Measurements from ENCODE around the gene OIT3. TPM values are rescaled to one million over a fixed set of nuclear protein-coding genes. Genes with fewer than 3 reads are reported as not detected.
"Not testable (repeated sequence)": the region's sequence is repeated elsewhere in the genome, so short reads cannot be mapped to it uniquely, and the experiment has no call there.

The OIT3 gene
- total RNA-seq, 2 experiments from 2014 or later = not detected

GRCh38 chr10:72904806-72905205 lies 11.3 kb downstream of the OIT3 start:
- H3K36me3 Mint-ChIP-seq (ENCODE audit: low read depth) = no peaks in the 10 kb centered on the region
- ChIA-PET POLR2A (no interaction called here), CTCF (no interaction called here)
- no peaks in the 10 kb centered on the region for H3K9me3 Mint-ChIP-seq (ENCODE audit: low read depth)
- intact Hi-C loops (cut with DNase I, micrococcal nuclease) = no loop called here
- DNase-seq (no peak), ATAC-seq (no peak)
- H3K27me3 Mint-ChIP-seq = no peaks in the 10 kb centered on the region
- no peak overlapping the region for H3K4me3 Mint-ChIP-seq
- peaks cover 2% of the 10 kb centered on the region for H3K4me1 Mint-ChIP-seq
- no peak overlapping the region for H3K27ac Mint-ChIP-seq

GRCh38 chr10:72906446-72906845 lies 12.9 kb downstream of the OIT3 start:
- ChIA-PET CTCF (no interaction called here), POLR2A (no interaction called here)
- ATAC-seq = no peak
- intact Hi-C loops (cut with DNase I, micrococcal nuclease) = no loop called here
- DNase-seq = no peak
- Mint-ChIP-seq H3K9me3 (ENCODE audit: low read depth) (no peaks in the 10 kb centered on the region), H3K27me3 (no peaks in the 10 kb centered on the region), H3K4me1 (peaks cover 2% of the 10 kb centered on the region), H3K4me3 (no peak overlapping the region), H3K27ac (no peak overlapping the region), H3K36me3 (ENCODE audit: low read depth) (no peaks in the 10 kb centered on the region)

- Mint-ChIP-seq H3K36me3 (ENCODE audit: low read depth) (no peaks in the 10 kb centered on the region), H3K27ac (no peak overlapping the region), H3K4me1 (peaks cover 2% of the 10 kb centered on the region), H3K4me3 (no peak overlapping the region), H3K27me3 (no peaks in the 10 kb centered on the region), H3K9me3 (ENCODE audit: low read depth) (no peaks in the 10 kb centered on the region)
- ChIA-PET POLR2A (no interaction called here), CTCF (no interaction called here)
- DNase-seq (no peak), ATAC-seq (no peak)
- intact Hi-C loops (cut with DNase I, micrococcal nuclease) = no loop called here
These were observed 17.2 kb downstream of the OIT3 start for GRCh38 chr10:72910705-72911104.

- no peaks in the 10 kb centered on the region for H3K4me1 Mint-ChIP-seq
- H3K36me3 Mint-ChIP-seq (ENCODE audit: low read depth) = no peaks in the 10 kb centered on the region
- no peak overlapping the region for H3K27ac Mint-ChIP-seq
- intact Hi-C loops (cut with DNase I, micrococcal nuclease) = no loop called here
- no peak for DNase-seq
- H3K27me3 Mint-ChIP-seq = no peaks in the 10 kb centered on the region
- ChIA-PET CTCF (no interaction called here), POLR2A (no interaction called here)
- no peak for ATAC-seq
- no peak overlapping the region for H3K4me3 Mint-ChIP-seq
- H3K9me3 Mint-ChIP-seq (ENCODE audit: low read depth) = no peaks in the 10 kb centered on the region
These were observed 18.2 kb downstream of the OIT3 start for GRCh38 chr10:72911758-72912157.

GRCh38 chr10:72912736-72913135 lies 19.2 kb downstream of the OIT3 start:
- DNase-seq = no peak
- no peaks in the 10 kb centered on the region for H3K27me3 Mint-ChIP-seq
- POLR2A ChIA-PET = no interaction called here
- no peaks in the 10 kb centered on the region for H3K9me3 Mint-ChIP-seq (ENCODE audit: low read depth)
- no peaks in the 10 kb centered on the region for H3K4me1 Mint-ChIP-seq
- intact Hi-C loops (cut with DNase I, micrococcal nuclease) = no loop called here
- H3K36me3 Mint-ChIP-seq (ENCODE audit: low read depth) = no peaks in the 10 kb centered on the region
- CTCF ChIA-PET = no interaction called here
- ATAC-seq = no peak
- H3K27ac Mint-ChIP-seq = no peak overlapping the region
- H3K4me3 Mint-ChIP-seq = no peak overlapping the region

- no peak overlapping the region for H3K4me3 Mint-ChIP-seq
- H3K27ac Mint-ChIP-seq = no peak overlapping the region
- ATAC-seq = no peak
- ChIA-PET CTCF (interaction anchor here (0.6 to 1.0 kb wide), 2 partner anchors 8 to 9 kb away, joined by 4 read pairs; no protein-coding TSS in a partner anchor), POLR2A (no interaction called here)
- no peaks in the 10 kb centered on the region for H3K4me1 Mint-ChIP-seq
- no peaks in the 10 kb centered on the region for H3K36me3 Mint-ChIP-seq (ENCODE audit: low read depth)
- no peaks in the 10 kb centered on the region for H3K9me3 Mint-ChIP-seq (ENCODE audit: low read depth)
- intact Hi-C loops (cut with DNase I, micrococcal nuclease) = no loop called here
- DNase-seq = no peak
- no peaks in the 10 kb centered on the region for H3K27me3 Mint-ChIP-seq
These were observed 19.7 kb downstream of the OIT3 start for GRCh38 chr10:72913287-72913686.

GRCh38 chr10:72917201-72917600 lies 23.7 kb downstream of the OIT3 start:
- intact Hi-C loops (cut with DNase I, micrococcal nuclease); ATAC-seq; DNase-seq; H3K27me3 Mint-ChIP-seq; H3K4me3 Mint-ChIP-seq; H3K4me1 Mint-ChIP-seq; CTCF ChIA-PET; POLR2A ChIA-PET; H3K27ac Mint-ChIP-seq; H3K36me3 Mint-ChIP-seq (ENCODE audit: low read depth): not testable (repeated sequence)
- peaks cover 11% of the 10 kb centered on the region for H3K9me3 Mint-ChIP-seq (ENCODE audit: low read depth)

- POLR2A ChIA-PET; H3K36me3 Mint-ChIP-seq (ENCODE audit: low read depth); H3K4me1 Mint-ChIP-seq; DNase-seq; H3K4me3 Mint-ChIP-seq; H3K27me3 Mint-ChIP-seq; intact Hi-C loops (cut with DNase I, micrococcal nuclease); ATAC-seq; H3K27ac Mint-ChIP-seq: not testable (repeated sequence)
- H3K9me3 Mint-ChIP-seq (ENCODE audit: low read depth) = peaks cover 14% of the 10 kb centered on the region
- CTCF ChIA-PET = interaction anchor here (0.7 kb wide), 1 partner anchor 269 kb away, joined by 3 read pairs; no protein-coding TSS in a partner anchor
These were observed 24.3 kb downstream of the OIT3 start for GRCh38 chr10:72917803-72918332.

GRCh38 chr10:72918352-72918751 lies 24.8 kb downstream of the OIT3 start:
- ChIA-PET CTCF (interaction anchor here (0.7 kb wide), 1 partner anchor 269 kb away, joined by 3 read pairs; no protein-coding TSS in a partner anchor), POLR2A (no interaction called here)
- Mint-ChIP-seq H3K27ac (no peak overlapping the region), H3K4me3 (no peak overlapping the region), H3K27me3 (peaks cover 8% of the 10 kb centered on the region), H3K4me1 (no peaks in the 10 kb centered on the region), H3K36me3 (ENCODE audit: low read depth) (peaks cover 1% of the 10 kb centered on the region), H3K9me3 (ENCODE audit: low read depth) (peaks cover 14% of the 10 kb centered on the region)
- ATAC-seq (no peak), DNase-seq (no peak)
- intact Hi-C loops (cut with DNase I, micrococcal nuclease) = no loop called here

GRCh38 chr10:72921147-72921683 lies 27.7 kb downstream of the OIT3 start:
- POLR2A ChIA-PET; H3K4me3 Mint-ChIP-seq; H3K27ac Mint-ChIP-seq; DNase-seq; H3K36me3 Mint-ChIP-seq (ENCODE audit: low read depth); ATAC-seq; H3K4me1 Mint-ChIP-seq; intact Hi-C loops (cut with DNase I, micrococcal nuclease): not testable (repeated sequence)
- peaks cover 14% of the 10 kb centered on the region for H3K9me3 Mint-ChIP-seq (ENCODE audit: low read depth)
- peaks cover 14% of the 10 kb centered on the region for H3K27me3 Mint-ChIP-seq
- CTCF ChIA-PET = interaction anchor here (0.7 kb wide), 1 partner anchor 8 kb away, joined by 4 read pairs; no protein-coding TSS in a partner anchor

- intact Hi-C loops (cut with DNase I, micrococcal nuclease) = no loop called here
These were observed 30.8 kb downstream of the OIT3 start for GRCh38 chr10:72924351-72924750.

GRCh38 chr10:72925951-72926465 lies 32.5 kb downstream of the OIT3 start:
- no peak for DNase-seq
- Mint-ChIP-seq H3K4me1 (no peaks in the 10 kb centered on the region), H3K4me3 (no peak overlapping the region), H3K27me3 (peaks cover 13% of the 10 kb centered on the region), H3K27ac (no peak overlapping the region), H3K36me3 (ENCODE audit: low read depth) (no peaks in the 10 kb centered on the region), H3K9me3 (ENCODE audit: low read depth) (peaks cover 8% of the 10 kb centered on the region)
- intact Hi-C loops (cut with DNase I, micrococcal nuclease) = no loop called here
- ATAC-seq = no peak
- POLR2A ChIA-PET = interaction anchor here (0.7 kb wide), 1 partner anchor 42 kb away, joined by 3 read pairs; no protein-coding TSS in a partner anchor
- CTCF ChIA-PET = interaction anchor here (0.6 to 0.7 kb wide), 2 partner anchors 12 to 124 kb away, joined by 3 read pairs; no protein-coding TSS in a partner anchor

More at GRCh38 chr10:72924351-72924750, 30.8 kb downstream of the OIT3 start:
- no peak for ATAC-seq
- CTCF ChIA-PET = no interaction called here
- no peaks in the 10 kb centered on the region for H3K4me1 Mint-ChIP-seq
- DNase-seq = no peak
- POLR2A ChIA-PET = no interaction called here
- no peak overlapping the region for H3K27ac Mint-ChIP-seq
- H3K36me3 Mint-ChIP-seq (ENCODE audit: low read depth) = peaks cover 1% of the 10 kb centered on the region
- H3K9me3 Mint-ChIP-seq (ENCODE audit: low read depth) = peaks cover 14% of the 10 kb centered on the region
- peaks cover 14% of the 10 kb centered on the region for H3K27me3 Mint-ChIP-seq
- H3K4me3 Mint-ChIP-seq = no peak overlapping the region

Measured in activated CD4-positive, alpha-beta T cell treated with anti-CD3 and anti-CD28 coated beads for 36 hours (primary cell).